Neural cell (in vitro differentiated cells): Measurements from ENCODE around the gene CDH6.

Experiments
- EP300 ChIP-seq: fragments of 450-650 bp; conservative IDR thresholded peaks from 2 replicates; pipeline ENCODE4 v1.6.1; 2014; ENCODE audit warnings: antibody characterized with exemption, mild to moderate bottlenecking, moderate library complexity; ENCODE audit not compliant: poor library complexity, severe bottlenecking
- EZH2 ChIP-seq: fragments of 200-600, 300-800 bp; shearing (Covaris generic), sonication (generic); IDR thresholded peaks from 2 replicates; pipeline ENCODE4 v1.6.1; 2014; ENCODE audit warnings: antibody characterized with exemption, low read length, borderline replicate concordance, mild to moderate bottlenecking; ENCODE audit not compliant: insufficient read depth, poor library complexity, severe bottlenecking
- POLR2AphosphoS5 ChIP-seq: IDR thresholded peaks from 2 replicates; pipeline ENCODE4 v1.6.1; 2012
- RAD21 ChIP-seq: fragments of 450-650 bp; conservative IDR thresholded peaks from 2 replicates; pipeline ENCODE4 v1.6.1; 2014; ENCODE audit warnings: antibody characterized with exemption, mild to moderate bottlenecking, moderate library complexity
- REST ChIP-seq: IDR thresholded peaks from 2 replicates; pipeline ENCODE4 v1.6.1; 2012; ENCODE audit warnings: borderline replicate concordance
- SMC3 ChIP-seq: fragments of 450-650 bp; conservative IDR thresholded peaks from 2 replicates; pipeline ENCODE4 v1.6.1; 2014; ENCODE audit warnings: antibody characterized with exemption, mild to moderate bottlenecking, moderate library complexity; ENCODE audit not compliant: poor library complexity
- TAF1 ChIP-seq: IDR thresholded peaks from 2 replicates; pipeline ENCODE4 v1.6.1; 2012; ENCODE audit warnings: low read depth
- TF ChIP-seq, protein P1 (sequence below): fragments of 450-650 bp; IDR thresholded peaks from 2 replicates; pipeline ENCODE4 v1.5.1; 2014; ENCODE audit warnings: antibody characterized with exemption, mild to moderate bottlenecking, moderate library complexity; ENCODE audit not compliant: poor library complexity, severe bottlenecking

DNA sequence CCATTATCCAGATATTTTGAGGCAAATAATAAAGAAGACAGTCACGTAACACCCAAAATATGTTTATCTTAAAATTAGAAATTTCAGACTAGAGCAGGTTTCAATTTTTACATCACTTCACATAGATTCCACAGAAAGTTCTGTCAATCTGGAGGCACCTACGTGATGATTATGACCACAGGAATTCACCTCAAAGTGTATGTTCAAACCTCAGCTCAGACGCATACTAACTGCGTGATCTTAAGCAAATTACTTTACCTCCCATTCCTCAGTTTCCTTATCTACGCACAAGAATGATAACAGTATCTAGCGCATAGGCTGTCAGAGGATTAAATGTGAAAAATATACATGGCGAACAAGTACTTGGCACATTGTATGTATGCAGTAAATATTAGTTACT, 5.9 kb upstream of the CDH6 start:
- TF ChIP-seq, protein P1, sequence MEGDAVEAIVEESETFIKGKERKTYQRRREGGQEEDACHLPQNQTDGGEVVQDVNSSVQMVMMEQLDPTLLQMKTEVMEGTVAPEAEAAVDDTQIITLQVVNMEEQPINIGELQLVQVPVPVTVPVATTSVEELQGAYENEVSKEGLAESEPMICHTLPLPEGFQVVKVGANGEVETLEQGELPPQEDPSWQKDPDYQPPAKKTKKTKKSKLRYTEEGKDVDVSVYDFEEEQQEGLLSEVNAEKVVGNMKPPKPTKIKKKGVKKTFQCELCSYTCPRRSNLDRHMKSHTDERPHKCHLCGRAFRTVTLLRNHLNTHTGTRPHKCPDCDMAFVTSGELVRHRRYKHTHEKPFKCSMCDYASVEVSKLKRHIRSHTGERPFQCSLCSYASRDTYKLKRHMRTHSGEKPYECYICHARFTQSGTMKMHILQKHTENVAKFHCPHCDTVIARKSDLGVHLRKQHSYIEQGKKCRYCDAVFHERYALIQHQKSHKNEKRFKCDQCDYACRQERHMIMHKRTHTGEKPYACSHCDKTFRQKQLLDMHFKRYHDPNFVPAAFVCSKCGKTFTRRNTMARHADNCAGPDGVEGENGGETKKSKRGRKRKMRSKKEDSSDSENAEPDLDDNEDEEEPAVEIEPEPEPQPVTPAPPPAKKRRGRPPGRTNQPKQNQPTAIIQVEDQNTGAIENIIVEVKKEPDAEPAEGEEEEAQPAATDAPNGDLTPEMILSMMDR = no peak
- TF ChIP-seq RAD21 (no peak), EP300 (no peak), EZH2 (no peak), TAF1 (no peak), POLR2AphosphoS5 (no peak), SMC3 (no peak), REST (no peak)
